ENCODE measurements around the gene ABCA8.

ABCA8 gene

GRCh38 chr17:68892193-68892592, 63.0 kb downstream of the ABCA8 start:
- no peak overlapping the region for H3K4me3 ChIP-seq (replicated peaks in 1 of 2; ENCODE audit: low read depth in 2 of 2, low read length in 2 of 2)
- DNase-seq (ENCODE audit: low read depth in 2 of 2) = no peak
- TF ChIP-seq CTCF (IDR thresholded peaks at IDR 0.05; ENCODE audit: low read depth, low read length) = no peak

- TF ChIP-seq CTCF (IDR thresholded peaks at IDR 0.05; ENCODE audit: low read depth, low read length) = no peak
- no peak overlapping the region for H3K4me3 ChIP-seq (replicated peaks in 1 of 2; ENCODE audit: low read depth in 2 of 2, low read length in 2 of 2)
- DNase-seq (ENCODE audit: low read depth in 2 of 2) = no peak
These were observed 68.8 kb downstream of the ABCA8 start for GRCh38 chr17:68886401-68886800.

- no peak overlapping the region for H3K4me3 ChIP-seq (replicated peaks in 1 of 2; ENCODE audit: low read depth in 2 of 2, low read length in 2 of 2)
These were observed 70.3 kb downstream of the ABCA8 start for GRCh38 chr17:68884888-68885287.

GRCh38 chr17:68878226-68878885, 76.8 kb downstream of the ABCA8 start:
- H3K4me3 ChIP-seq (replicated peaks in 1 of 2; ENCODE audit: low read depth in 2 of 2, low read length in 2 of 2) = no peak overlapping the region
- TF ChIP-seq CTCF (IDR thresholded peaks at IDR 0.05; ENCODE audit: low read depth, low read length) = no peak
- no peak for DNase-seq (ENCODE audit: low read depth in 2 of 2)

More at GRCh38 chr17:68884888-68885287, 70.3 kb downstream of the ABCA8 start:
- no peak for DNase-seq (ENCODE audit: low read depth in 2 of 2)
- no peak for TF ChIP-seq CTCF (IDR thresholded peaks at IDR 0.05; ENCODE audit: low read depth, low read length)

GRCh38 chr17:68871447-68871846, 83.7 kb downstream of the ABCA8 start:
- H3K4me3 ChIP-seq (replicated peaks in 1 of 2; ENCODE audit: low read depth in 2 of 2, low read length in 2 of 2) = no peak overlapping the region
- DNase-seq (ENCODE audit: low read depth in 2 of 2) = no peak
- TF ChIP-seq CTCF (IDR thresholded peaks at IDR 0.05; ENCODE audit: low read depth, low read length) = no peak

- no peak overlapping the region for H3K4me3 ChIP-seq (replicated peaks in 1 of 2; ENCODE audit: low read depth in 2 of 2, low read length in 2 of 2)
- no peak for DNase-seq (ENCODE audit: low read depth in 2 of 2)
- TF ChIP-seq CTCF (IDR thresholded peaks at IDR 0.05; ENCODE audit: low read depth, low read length) = no peak
These were observed 84.2 kb downstream of the ABCA8 start for GRCh38 chr17:68870976-68871375.
